AG20443 (cell line): ENCODE data around the gene CNGA2.

ENCODE experiments used
- DNase-seq: peaks from one replicate; pipeline ENCODE4 v3.0.0; 2012; ENCODE audit warnings: low spot score, mixed read lengths

CNGA2 gene

DNA sequence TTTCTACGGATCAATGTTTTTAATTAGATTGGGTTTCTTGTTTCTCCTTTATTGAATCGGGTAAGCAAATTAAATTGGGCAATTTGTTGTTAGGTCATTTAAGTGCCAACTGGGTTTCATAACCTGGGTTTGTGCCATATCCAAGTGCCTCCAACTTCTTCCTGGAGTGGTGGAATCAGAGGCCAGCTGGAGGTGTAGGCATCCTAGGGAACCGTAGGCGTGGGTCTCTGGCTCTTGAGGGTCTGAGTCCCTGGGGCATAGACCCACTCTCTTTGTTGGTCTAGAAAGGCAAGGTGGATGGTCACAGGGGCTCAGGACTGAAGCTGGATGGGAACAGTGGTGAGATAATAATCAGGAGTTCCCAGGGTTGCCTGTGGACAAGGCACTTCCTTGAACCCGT, 18.3 kb downstream of the CNGA2 start:
- DNase-seq, result no peak

DNA sequence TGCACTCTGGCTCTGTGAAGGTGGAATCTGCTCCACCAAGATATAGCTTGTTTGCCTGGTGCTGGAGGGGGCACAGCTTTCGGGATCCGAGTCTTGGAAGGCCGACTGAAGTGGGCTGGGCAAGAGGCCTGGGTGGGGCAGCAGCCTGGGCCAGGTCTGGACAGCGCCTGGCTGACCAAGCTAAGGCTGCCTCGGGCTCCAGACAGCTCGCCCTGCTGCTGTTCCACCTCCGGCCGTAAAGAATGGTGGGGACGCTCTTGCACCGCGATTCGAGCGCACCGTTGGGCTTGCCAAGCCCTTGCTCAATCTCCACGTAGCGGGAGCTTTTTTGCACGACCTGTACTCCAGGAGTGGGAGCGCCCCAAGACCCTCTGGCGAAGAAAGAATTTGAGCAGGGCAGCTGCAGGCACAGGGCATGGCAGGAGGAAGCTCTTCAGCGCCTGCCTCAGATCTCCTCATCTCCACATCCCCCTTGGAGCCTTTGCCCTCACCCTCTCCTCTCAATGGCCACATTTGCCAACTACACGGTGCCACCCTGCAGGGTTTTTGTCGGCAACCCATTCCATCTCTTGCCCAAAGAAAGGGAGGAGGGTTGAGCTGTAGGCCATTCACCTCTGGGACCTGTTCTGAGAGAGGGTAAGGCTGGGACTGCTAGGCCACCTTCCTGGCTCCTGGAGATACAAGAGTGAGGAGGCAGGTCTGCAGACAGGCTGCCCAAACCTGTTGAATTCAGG, 18.9 kb downstream of the CNGA2 start:
- peak; percentile 83 for DNase-seq

DNA sequence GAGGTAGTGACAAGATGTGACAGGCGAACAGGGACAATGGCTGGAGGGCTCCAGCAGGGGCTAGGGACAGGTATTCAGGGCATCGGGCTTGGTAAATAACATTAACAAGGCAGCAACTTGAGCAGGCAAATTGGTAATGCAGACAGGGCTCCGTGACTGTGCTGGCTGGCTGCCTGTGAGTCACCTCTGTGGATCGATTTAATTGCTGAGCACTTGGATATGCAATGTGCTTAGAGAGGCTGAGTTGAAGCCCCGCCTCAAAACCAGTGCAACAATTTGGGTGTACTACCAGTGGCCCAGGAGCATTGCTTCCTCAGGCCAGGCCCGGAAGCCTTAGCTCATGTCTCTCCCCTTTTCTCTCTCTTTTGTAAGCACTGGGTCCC, 19.5 kb downstream of the CNGA2 start:
- DNase-seq, result peak; percentile 78

DNA sequence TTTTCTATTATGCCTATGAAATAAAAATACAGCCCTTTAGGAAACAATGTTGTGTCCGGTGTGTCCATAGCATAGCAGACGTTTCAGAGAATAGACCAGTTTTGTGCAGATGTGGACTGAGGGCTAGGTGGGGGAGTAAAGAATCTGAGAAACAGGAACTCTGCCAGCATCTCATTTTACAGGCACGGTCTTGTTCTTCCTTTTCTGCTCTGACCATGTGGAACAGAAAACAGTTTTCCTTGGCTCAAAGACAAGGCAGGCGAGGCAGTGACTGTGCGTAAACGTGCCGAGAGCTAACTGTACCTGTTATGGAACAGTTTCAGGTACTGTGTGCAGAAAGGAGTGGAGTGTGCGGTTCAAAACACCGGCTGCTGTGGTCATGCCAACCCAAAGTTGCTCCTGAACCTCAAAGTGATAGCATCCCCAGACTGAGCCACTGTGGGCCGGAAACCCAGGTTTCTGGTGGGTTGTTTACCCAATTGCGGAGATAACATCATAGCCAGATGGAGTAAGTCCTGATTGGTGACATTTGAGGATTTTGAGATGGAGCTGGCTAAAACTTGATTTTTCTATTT, 20.2 kb downstream of the CNGA2 start:
- DNase-seq, result no peak

DNA sequence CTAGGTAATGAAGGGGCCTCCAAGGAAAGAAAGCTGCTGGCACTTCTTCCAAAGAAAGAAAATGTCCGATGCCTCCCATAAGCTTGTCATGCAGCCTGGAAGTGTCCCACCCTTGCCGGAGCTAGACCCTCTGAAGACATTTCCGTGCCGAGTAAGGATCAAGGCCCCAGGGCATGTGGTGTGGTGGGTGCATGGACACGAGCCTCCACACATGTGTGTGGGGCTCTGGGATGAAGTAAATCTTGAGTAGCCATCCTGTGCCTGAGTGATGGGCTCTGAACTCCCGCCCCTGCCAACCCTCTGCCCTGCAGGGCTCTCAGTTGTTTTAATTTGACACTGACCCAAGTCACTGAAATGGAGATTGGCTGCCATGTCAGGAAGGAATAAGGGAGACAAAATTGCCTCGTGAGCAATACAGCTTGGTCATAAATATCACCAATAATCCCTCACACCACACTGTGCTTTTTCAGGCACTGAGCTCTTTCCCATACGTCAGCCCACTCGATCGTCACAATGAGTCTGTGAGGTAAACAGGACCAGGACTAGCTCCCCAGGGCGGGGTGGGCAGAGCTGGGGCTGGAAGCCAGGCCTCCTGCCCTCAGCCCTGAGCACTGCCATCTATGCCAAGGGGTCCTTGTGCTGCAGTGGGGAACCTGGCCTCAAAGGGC, 24.6 kb downstream of the CNGA2 start:
- DNase-seq, result no peak

DNA sequence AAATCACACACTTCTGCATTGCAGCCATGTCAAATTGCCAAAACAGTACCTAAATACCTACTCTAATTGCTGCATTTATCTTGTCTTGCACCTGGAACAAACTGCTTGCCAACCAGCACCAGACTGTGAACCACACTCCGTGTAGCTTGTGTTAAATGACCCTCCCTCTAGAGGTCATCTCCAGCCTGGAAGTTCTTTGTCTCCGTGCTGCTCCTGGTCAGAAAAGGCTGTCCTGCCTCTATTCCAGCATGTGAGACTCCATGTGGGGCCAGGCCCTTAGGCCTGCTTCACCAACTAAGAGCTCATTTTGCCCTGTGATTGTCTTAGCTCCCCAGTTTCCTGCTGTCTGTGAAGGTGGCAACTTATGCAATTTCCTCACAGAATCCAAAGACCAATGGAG, 28.3 kb downstream of the CNGA2 start:
- no peak for DNase-seq

DNA sequence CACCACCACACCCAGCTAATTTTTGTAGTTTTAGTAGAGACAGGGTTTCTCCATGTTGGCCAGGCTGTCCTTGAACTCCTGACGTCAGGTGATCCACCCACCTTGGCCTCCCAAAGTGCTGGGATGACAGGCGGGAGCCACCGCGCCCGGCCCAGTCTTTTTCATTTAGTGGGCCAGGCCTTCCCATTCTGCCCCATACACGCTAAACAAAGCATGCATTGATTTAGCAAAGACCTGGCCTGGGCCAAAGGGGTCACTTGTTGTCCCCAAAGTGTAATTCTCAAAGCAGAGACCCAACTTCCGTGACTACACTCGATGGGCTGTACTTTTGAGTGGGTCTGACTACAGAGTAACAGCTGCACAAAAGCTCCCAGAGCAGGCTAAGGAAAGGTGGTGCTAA, 29.2 kb downstream of the CNGA2 start:
- DNase-seq, result no peak

DNA sequence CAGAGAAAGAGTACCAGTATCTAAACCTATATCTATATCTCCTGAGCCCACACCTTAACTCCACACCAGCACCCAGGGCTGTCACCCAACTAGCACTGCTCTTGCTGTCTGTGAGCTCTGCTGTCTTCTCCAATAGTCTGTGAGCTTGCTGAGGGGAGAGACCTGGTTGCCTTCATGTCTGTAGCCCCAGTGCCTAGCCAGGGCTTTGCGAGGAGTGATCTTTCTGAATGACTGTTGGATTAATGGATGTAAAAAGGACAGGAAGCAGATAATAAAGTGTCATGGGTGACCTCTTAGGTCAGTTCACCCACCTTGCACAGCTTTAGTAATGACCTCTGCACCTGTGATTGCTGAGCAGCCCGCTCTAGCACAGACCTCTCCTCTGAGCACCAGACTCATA, 30.5 kb downstream of the CNGA2 start:
- DNase-seq, result no peak

DNA sequence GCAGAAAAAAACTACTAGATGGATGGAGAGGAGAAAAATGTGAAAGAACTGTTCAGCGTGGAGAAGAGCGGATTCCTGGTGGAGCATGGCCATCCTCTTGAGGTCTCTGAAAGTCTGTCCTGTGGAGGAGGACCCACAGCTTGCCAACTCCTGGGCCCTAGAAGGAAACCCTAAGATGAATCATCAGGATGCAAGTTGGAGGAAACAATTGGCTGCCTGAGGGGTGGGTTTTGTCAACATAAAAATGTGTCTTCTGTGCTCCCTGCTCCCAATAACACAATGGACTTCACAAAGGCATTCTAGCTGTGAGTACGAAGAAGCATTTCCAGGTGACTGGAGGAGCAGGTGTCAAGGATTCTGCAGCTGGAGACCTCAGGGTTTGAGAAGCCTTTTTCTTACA, 37.2 kb downstream of the CNGA2 start:
- no peak for DNase-seq

DNA sequence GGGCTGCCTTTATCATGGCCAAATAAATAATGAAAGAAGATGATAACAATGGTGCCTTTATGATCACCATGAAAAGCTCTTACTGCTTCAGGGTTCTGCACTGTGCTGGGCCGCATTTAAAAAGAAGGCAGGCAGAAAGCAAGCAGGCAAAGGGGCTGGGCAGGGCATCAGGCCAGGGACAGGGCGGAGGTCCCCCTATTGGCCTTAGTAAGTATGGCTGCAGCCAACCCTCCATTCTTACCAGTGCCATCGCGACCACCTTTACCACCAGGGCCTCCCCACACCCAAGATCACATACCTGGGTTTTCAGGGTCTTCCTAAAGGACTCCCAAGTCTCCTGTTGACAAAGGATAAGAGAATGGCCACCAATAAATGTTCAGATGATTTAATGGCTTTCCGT, 38.9 kb downstream of the CNGA2 start:
- DNase-seq, result no peak

DNA sequence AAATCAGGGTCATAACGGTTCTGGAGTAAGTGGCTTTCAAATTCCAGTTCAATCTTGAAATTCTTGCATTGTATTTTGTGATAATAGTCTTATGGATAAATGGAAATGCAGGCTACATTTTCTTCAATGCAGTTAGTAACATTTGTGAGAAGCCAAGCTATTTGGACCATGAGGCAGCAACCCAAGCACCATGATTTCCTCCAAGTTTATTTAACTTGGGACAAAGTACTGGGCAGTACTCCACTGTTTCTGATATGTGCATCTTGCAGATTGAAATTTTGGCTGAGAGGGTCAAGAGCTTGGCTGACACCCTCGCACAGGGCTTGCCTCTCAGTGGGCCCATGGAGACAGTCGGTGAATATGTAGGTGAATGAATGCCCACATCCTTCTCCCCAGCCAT, 39.9 kb downstream of the CNGA2 start:
- no peak for DNase-seq

DNA sequence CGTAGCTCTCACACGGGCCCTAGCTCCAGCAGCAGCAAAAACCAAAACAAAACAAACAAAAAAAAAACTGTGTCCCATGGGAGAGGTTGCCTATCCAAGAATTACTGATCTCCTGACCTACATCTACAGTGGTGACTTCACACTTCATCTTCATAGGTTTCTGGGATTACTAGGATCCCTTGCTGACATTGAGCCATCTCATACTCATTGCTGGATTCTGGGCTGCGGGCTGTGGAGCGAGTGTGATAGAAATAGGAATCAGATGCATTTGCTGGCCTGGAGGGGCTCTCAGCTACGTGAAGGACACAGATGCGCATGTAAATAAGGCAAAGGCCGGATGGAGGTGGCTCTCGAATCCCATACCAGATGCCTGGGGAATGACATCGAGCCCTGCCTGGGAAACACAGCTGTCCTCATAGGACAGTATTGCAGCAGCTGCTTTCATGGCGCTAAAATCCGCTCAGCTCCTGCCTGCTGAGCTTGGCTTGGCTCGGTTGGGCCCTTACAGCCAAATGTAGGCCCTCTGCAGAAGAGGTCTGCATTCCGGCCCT, 41.7 kb downstream of the CNGA2 start:
- peak; percentile 9 for DNase-seq

DNA sequence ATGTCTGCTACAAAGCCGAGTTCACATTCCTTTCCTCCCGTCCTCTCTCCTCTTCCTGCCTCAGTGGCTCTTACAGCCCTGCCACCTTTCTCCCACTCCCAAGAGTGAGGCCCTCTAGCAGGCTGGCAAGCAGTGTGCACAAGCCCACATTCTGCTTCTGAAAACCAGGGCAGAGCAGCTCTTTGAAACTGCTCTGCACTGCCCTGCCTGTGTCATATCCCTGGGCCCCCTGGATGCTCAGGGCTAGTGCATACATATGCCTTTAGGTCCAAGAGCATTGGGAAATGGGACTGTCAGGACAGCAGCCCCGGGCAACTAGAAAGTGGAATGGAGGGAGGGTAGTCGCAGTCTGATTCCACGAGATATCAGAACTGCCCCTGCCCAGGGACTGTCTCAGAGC, 42.4 kb downstream of the CNGA2 start:
- no peak for DNase-seq

DNA sequence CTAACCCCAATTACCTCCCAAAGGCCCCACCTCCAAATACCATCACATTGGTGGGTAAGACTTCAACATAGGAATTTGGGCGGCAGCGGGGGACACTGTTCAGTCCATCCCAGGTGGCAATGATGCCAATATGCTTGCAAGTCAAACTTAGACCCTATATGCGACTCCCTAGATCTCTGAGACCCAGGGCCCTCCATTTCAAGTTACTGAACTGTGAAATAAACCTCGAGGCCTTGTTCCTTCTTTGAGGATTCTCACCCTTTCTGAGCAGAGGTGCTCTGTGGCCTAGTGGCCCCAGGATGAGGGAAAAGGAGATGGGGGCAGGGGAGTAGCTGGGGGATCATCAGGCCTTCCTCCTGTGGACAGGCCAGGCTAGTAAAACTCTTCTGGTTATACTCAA, 44.7 kb downstream of the CNGA2 start:
- DNase-seq, result no peak

DNA sequence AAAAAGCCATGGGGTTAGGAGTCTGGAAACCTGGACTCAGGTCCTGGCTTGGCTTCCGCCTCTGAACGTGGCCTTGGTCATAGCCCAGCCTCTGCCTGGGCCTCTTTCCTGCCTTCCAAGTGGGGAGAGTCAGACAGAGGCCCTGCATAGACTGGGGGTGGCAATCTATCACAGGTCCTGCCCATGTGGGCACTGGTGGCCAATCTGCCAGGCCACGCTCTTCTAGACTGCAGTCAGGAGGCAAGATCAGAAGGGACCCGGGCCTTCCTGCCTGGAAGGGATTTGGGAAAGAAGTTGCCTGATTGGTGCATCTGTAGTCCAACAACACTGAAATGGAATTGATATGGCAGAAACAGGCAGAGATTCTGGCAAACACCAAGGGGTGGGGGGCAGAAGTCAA, 46.1 kb downstream of the CNGA2 start:
- DNase-seq, result no peak

DNA sequence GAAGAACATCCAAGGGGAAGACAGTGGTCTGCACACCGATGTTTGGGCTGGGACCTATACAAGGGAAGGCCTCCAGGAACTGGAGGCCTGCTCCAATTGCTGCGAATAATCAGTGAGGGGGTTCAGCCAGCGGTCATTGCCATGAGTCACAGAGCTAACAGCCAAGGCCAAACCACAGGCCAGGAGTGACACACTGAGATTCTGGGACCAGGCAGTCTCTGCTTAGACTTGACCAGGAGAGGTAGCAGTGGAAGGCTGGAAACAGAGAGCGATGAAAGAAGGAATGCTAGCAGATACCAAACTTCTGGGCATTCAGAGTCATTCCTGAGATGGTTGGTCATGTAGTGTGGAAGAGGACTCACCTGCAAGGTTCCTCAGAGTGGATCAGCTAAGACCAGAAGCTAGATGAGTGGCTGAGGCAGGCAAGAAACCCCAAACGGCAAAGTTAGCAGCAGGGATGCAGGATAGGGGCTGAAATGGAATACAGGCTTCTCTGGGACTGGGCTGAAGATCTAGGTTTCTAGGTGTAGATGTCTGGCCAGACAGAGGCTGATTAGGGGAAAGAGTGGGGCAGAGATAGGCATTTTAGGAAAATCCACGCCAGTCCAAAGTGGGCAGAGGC, 54.7 kb downstream of the CNGA2 start:
- DNase-seq, result peak; percentile 87

DNA sequence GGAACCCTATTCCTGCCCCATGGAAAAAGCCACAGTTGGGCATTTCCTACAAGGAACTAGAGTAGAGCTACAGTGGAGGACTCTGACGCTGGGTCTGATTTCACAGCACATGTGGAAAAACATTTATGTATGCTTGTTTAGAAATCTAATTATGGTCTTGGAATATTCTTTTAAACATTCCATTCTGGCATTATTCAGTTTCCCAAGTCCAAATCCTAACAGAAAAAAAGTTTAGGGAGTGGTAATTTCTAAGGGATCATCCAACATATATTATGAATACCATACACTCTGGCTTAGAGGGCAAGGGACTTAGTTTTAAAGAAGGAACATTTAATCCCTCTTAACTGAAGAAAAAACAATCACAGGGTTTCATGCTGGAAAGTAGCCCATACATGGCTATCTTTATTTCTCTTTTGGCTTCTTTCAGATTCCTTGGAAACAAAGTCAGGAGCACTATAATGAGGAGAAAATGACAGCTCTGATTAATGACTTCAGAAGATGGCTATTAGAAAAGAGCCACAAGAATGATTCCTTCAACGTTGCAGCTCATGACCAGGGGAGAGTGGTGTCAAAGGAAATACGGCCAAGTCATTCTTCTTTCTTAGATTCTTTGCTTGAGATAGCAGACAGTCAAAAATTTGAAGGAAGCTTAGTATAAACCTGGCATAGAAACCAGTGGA, 56.1 kb downstream of the CNGA2 start:
- peak; percentile 17 for DNase-seq

DNA sequence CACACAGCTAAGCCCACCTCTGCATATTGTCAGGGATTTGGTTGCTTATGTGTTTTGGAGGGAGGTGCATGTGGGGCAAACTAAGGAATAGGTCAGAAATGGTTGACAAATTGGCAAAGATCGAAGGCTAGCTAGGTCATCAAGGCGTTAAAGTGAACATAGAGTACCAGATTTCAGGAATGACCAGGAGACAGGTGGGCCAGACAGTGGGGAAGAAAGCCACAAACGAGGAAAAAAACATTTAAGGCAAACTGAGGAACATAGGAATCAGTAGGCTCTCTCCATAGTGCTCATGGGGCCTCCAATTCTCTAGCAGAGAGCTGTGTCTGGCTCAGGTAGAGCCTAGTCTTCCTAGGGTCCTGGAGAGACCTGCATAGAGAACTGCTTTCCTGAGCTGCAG, 57.4 kb downstream of the CNGA2 start:
- no peak for DNase-seq

DNA sequence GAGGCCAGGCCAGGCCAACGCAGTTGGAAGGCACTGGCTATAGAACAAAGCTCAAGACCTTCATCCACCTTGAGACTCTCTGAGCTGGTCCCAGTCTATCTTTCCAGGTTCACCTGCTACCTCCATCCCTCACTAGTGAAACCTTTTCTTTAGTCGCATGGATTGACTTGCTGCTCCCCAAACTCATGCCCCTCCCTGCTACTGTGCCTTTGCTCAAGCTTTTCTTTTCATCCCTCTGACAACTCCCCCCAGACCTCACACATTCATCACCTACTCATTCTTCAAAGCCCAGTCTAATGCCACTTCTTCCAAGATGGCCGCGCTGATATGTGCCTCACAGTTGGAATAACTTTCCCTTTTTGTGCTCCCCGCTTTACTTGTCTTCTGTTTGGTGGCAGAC, 58.0 kb downstream of the CNGA2 start:
- no peak for DNase-seq

DNA sequence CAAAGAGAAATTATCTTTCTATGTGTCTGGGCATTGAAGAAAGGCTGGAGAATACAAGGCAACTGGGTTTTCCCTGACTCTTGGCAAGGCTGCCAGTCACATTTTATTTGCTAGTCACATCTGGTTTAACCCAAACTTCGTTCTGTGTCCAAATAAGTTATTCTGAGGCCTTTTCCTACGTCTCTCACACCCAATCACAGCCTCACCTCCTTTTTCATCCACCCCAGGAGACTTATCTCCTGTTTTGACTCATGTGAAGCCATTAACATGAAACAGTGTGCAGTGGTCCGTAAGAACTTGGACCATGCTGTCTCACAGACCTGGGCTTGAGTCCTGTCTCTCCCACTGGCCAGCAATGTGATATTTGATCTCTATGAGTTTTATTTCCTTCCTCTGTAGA, 59.3 kb downstream of the CNGA2 start:
- DNase-seq, result no peak
